ENCODE data around the gene ADPRH. TPM values are rescaled to one million over a fixed set of nuclear protein-coding genes. Genes with fewer than 3 reads are reported as not detected.

The ADPRH gene
- total RNA-seq, 1 donor: 7.2 TPM

DNA sequence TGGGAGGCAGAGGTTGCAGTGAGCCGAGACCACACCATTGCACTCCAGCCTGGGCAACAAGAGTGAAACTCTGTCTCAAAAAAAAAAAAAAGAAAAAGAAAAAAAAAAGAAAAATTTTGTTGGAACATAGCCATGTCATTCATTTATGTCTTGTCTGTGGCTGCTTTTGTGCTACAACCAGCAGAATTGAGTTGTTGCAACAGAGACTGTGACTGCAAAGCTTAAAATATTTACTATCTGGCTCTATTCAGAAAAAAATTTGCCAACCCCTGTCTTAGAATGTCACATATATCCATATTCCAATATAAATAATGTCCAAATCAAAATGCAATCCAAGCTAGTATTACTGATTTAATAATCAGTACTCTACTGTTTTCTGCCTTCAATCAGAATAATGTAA lies 45.0 kb upstream of the ADPRH start:
- peaks cover 11% of the 10 kb centered on the region for H3K4me1 ChIP-seq (ENCODE audit: insufficient read depth, low read length)
- no peaks in the 10 kb centered on the region for H3K79me2 ChIP-seq (ENCODE audit: insufficient read depth, low read length)
- no peak overlapping the region for H2AFZ ChIP-seq (ENCODE audit: low read length)
- no peaks in the 10 kb centered on the region for H3K9me3 ChIP-seq (ENCODE audit: low read depth, low read length)
- H3K4me3 ChIP-seq (ENCODE audit: insufficient read depth, low read length): no peak overlapping the region
- no peaks in the 10 kb centered on the region for H4K20me1 ChIP-seq (ENCODE audit: insufficient read depth, low read length)
- H3K36me3 ChIP-seq (ENCODE audit: insufficient read depth, low read length): no peaks in the 10 kb centered on the region
- no peaks in the 10 kb centered on the region for H3K27me3 ChIP-seq (ENCODE audit: insufficient read depth, low read length)
- DNase-seq (ENCODE audit: insufficient read length, low spot score, missing footprints): no peak
- H3K27ac ChIP-seq (ENCODE audit: low read depth, low read length): no peak overlapping the region
- no peak overlapping the region for H3K4me2 ChIP-seq (ENCODE audit: insufficient read depth, low read length)
- no peak for TF ChIP-seq CTCF (IDR thresholded peaks at IDR 0.05; ENCODE audit: extremely low read depth, low read depth, low read length)

- H3K4me3 ChIP-seq (ENCODE audit: insufficient read depth, low read length): no peak overlapping the region
- no peaks in the 10 kb centered on the region for H3K79me2 ChIP-seq (ENCODE audit: insufficient read depth, low read length)
- no peaks in the 10 kb centered on the region for H3K4me1 ChIP-seq (ENCODE audit: insufficient read depth, low read length)
- peaks cover 4% of the 10 kb centered on the region for H3K27me3 ChIP-seq (ENCODE audit: insufficient read depth, low read length)
- no peaks in the 10 kb centered on the region for H3K36me3 ChIP-seq (ENCODE audit: insufficient read depth, low read length)
- H4K20me1 ChIP-seq (ENCODE audit: insufficient read depth, low read length): no peaks in the 10 kb centered on the region
- no peak overlapping the region for H2AFZ ChIP-seq (ENCODE audit: low read length)
- no peaks in the 10 kb centered on the region for H3K9me3 ChIP-seq (ENCODE audit: low read depth, low read length)
- DNase-seq (ENCODE audit: insufficient read length, low spot score, missing footprints): no peak
- H3K27ac ChIP-seq (ENCODE audit: low read depth, low read length): no peak overlapping the region
- no peak overlapping the region for H3K4me2 ChIP-seq (ENCODE audit: insufficient read depth, low read length)
- no peak for TF ChIP-seq CTCF (IDR thresholded peaks at IDR 0.05; ENCODE audit: extremely low read depth, low read depth, low read length)
These were observed 42.5 kb upstream of the ADPRH start for GRCh38 chr3:119536757-119537156.

- Histone ChIP-seq H3K27ac (ENCODE audit: low read depth, low read length) (no peak overlapping the region), H3K79me2 (ENCODE audit: insufficient read depth, low read length) (no peaks in the 10 kb centered on the region), H4K20me1 (ENCODE audit: insufficient read depth, low read length) (no peaks in the 10 kb centered on the region), H3K27me3 (ENCODE audit: insufficient read depth, low read length) (peaks cover 8% of the 10 kb centered on the region), H3K36me3 (ENCODE audit: insufficient read depth, low read length) (no peaks in the 10 kb centered on the region), H3K9me3 (ENCODE audit: low read depth, low read length) (no peaks in the 10 kb centered on the region), H3K4me1 (ENCODE audit: insufficient read depth, low read length) (no peaks in the 10 kb centered on the region), H2AFZ (ENCODE audit: low read length) (no peak overlapping the region), H3K4me3 (ENCODE audit: insufficient read depth, low read length) (no peak overlapping the region), H3K4me2 (ENCODE audit: insufficient read depth, low read length) (no peak overlapping the region)
- no peak for TF ChIP-seq CTCF (IDR thresholded peaks at IDR 0.05; ENCODE audit: extremely low read depth, low read depth, low read length)
- no peak for DNase-seq (ENCODE audit: insufficient read length, low spot score, missing footprints)
These were observed 40.5 kb upstream of the ADPRH start for GRCh38 chr3:119538772-119539171.

DNA sequence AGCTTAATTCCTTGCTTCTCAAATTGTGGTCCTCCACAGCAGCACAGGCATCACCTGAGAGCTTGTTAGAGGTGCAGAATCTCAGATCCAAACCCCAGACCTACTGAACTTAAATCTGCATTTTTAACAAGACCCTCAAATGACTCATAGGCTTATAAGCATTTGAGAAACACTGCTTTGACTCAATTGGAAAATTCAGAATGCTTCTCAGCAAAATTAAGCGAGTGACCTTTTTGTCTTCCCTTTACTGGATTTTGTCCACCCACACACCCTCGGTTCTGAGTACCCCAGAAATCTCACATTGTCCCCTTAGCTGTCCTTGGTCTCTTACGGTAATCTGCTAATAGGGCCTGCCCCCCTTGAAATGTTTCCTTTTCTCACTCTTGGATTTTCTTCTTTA lies 37.7 kb upstream of the ADPRH start:
- H3K79me2 ChIP-seq (ENCODE audit: insufficient read depth, low read length): no peaks in the 10 kb centered on the region
- H3K4me2 ChIP-seq (ENCODE audit: insufficient read depth, low read length): no peak overlapping the region
- H3K27ac ChIP-seq (ENCODE audit: low read depth, low read length): no peak overlapping the region
- no peaks in the 10 kb centered on the region for H3K36me3 ChIP-seq (ENCODE audit: insufficient read depth, low read length)
- no peak overlapping the region for H2AFZ ChIP-seq (ENCODE audit: low read length)
- H3K4me1 ChIP-seq (ENCODE audit: insufficient read depth, low read length): no peaks in the 10 kb centered on the region
- H3K4me3 ChIP-seq (ENCODE audit: insufficient read depth, low read length): no peak overlapping the region
- H3K27me3 ChIP-seq (ENCODE audit: insufficient read depth, low read length): peaks cover 8% of the 10 kb centered on the region
- DNase-seq (ENCODE audit: insufficient read length, low spot score, missing footprints): no peak
- H4K20me1 ChIP-seq (ENCODE audit: insufficient read depth, low read length): no peaks in the 10 kb centered on the region
- no peaks in the 10 kb centered on the region for H3K9me3 ChIP-seq (ENCODE audit: low read depth, low read length)
- no peak for TF ChIP-seq CTCF (IDR thresholded peaks at IDR 0.05; ENCODE audit: extremely low read depth, low read depth, low read length)
